DLD1 (cell line): ENCODE results near the gene PTPRN2.

ENCODE experiments used
- in situ Hi-C: cut with HindIII; loops from 2 replicates; pipeline ENCODE4 v1.10.0; 2017; ENCODE audit warnings: low sequenced_read_pairs

Gene PTPRN2

GRCh38 chr7:158035343-158035742 lies 552.3 kb downstream of the PTPRN2 start:
- in situ Hi-C loops, result loop anchor here (25.0 kb wide), 1 partner anchor 327 kb away; no protein-coding TSS in a partner anchor

DNA sequence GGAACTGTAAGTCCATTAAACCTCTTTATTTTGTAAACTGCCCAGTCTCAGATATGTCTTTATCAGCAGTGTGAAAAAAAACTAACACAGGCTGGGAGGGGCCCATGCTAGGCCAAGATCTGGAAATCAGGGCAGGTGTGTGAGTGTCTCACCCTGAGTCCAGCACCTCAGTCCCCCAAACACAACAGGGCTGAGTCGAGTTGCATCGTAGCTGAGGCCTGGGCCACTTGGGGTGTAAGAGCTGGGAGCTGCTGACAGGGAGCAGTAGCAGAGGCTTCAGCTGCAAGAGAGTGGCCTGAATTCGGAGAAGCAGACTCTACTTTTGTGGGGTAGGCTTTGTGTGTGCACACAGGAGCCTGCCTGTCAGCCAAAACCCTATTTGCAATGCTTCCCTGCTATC lies 553.1 kb downstream of the PTPRN2 start:
- in situ Hi-C loops, result loop anchor here (25.0 kb wide), 1 partner anchor 328 kb away; no protein-coding TSS in a partner anchor

DNA sequence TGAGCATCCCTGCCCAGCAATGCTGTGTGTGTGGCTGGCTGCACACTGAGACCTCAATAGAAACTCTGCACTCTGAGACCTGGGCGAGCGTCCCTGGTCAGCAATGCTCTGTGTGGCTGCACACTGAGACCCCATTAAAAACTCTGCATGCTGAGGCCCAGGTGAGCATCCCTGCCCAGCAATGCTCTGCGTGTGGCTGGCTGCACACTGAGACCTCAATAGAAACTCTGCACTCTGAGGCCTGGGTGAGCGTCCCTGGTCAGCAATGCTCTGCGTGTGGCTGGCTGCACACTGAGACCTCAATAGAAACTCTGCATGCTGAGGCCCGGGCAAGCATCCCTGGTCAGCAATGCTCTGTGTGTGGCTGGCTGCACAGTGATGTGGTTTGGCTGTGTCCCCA lies 553.7 kb downstream of the PTPRN2 start:
- in situ Hi-C loops, result loop anchor here (25.0 kb wide), 1 partner anchor 328 kb away; no protein-coding TSS in a partner anchor

DNA sequence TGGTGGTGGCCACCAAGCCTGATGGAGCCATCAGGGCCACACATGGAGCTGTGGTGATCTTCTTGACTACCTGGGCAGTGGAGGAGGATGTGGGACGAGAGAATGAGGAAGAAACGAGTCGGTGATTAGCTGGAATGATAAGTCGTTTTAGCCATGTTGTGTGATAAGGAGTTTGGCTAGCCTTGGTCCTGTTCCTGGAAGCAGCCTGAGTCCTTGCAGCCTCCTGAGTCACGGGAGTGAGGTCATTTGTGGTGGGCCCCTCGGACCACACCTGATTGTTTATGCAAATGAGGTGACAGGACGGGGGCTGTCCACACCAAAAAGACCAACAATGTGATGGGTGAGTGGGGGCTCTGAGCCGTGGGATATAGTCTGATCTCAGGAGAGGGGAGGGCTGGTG lies 554.4 kb downstream of the PTPRN2 start:
- in situ Hi-C loops, result loop anchor here (25.0 kb wide), 1 partner anchor 329 kb away; no protein-coding TSS in a partner anchor

GRCh38 chr7:158032561-158033115 lies 555.0 kb downstream of the PTPRN2 start:
- in situ Hi-C loops, result loop anchor here (25.0 kb wide), 1 partner anchor 330 kb away; no protein-coding TSS in a partner anchor

DNA sequence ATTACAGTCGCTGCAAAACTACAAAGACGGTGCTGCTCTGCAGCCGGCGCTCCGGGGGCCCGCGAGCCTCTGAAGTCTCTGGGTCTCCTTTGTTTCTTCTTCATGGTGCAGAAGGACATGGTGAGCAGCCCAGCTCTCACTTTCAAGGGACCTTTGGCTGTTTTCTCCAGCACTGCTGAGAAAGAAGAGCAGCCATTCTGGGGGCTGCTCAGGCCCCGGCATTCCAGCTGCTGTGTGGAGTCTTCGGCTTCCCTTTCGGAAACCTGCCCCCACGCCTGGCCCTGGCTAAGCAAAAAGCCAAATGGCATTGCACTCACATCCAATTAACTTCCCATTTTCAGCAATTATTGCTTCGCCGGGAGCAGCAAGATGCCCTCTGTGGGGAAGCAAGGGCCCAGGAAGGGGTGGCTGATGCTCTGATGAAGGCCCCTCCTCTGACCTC lies 555.7 kb downstream of the PTPRN2 start:
- in situ Hi-C loops, result loop anchor here (25.0 kb wide), 1 partner anchor 330 kb away; no protein-coding TSS in a partner anchor

- in situ Hi-C loops, result loop anchor here (25.0 kb wide), 1 partner anchor 332 kb away; no protein-coding TSS in a partner anchor
Observed at GRCh38 chr7:158030566-158030965, 557.1 kb downstream of the PTPRN2 start.

DNA sequence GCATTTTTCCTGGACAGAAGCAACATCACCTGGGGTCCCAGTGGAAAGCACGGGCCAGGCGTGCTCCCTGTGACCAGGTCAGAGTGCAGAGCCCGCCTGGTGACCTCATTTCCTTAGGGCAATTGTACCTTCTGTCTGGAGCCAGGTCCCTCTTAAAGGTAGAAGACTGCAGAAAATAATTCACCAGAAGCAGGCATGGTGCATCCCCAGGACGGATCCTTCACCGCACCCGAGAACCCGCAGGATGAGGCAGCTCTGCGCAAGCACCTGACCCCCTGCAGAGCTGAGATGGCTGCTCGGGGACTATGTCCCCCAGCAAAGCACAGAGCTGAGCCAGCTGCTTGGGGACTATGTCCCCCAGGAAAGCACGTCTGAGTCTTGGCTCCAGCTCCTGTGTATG lies 557.6 kb downstream of the PTPRN2 start:
- in situ Hi-C loops, result loop anchor here (25.0 kb wide), 1 partner anchor 332 kb away; no protein-coding TSS in a partner anchor

DNA sequence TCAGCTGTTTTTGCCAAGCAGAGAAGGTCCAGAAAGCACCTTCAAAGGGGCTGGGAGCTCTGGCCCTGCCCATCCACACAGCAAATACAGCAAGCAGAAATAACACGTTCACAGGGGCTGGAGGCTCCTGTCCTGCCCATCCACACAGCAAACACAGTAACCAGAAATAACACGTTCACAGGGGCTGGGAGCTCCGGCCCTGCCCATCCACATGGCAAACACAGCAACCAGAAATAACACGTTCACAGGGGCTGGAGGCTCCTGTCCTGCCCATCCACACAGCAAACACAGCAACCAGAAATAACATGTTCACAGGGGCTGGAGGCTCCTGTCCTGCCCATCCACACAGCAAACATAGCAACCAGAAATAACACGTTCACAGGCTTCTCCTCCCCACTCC lies 558.1 kb downstream of the PTPRN2 start:
- in situ Hi-C loops, result loop anchor here (25.0 kb wide), 1 partner anchor 333 kb away; no protein-coding TSS in a partner anchor

DNA sequence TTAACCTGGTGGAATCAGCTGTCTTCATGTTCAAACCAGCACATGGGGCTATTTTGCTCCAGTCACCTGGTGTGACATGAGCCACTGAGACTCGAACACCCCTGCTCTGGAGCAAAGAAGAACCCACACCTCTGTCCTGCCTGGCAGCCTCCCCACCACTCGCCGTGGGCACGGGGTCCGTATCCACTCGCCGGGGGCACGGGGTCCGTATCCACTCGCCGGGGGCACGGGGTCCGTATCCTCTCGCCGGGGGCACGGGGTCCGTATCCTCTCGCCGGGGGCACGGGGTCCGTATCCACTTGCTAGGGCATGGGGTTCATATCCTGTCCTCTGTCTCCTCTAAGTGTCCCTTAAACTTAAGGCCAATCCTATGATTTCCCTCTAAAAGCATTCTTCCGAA lies 558.7 kb downstream of the PTPRN2 start:
- in situ Hi-C loops, result loop anchor here (25.0 kb wide), 1 partner anchor 333 kb away; no protein-coding TSS in a partner anchor

- in situ Hi-C loops, result loop anchor here (25.0 kb wide), 1 partner anchor 334 kb away; no protein-coding TSS in a partner anchor
Observed at GRCh38 chr7:158028290-158028941, 559.2 kb downstream of the PTPRN2 start.

- in situ Hi-C loops, result loop anchor here (25.0 kb wide), 1 partner anchor 335 kb away; no protein-coding TSS in a partner anchor
Observed at GRCh38 chr7:158027646-158028045, 560.0 kb downstream of the PTPRN2 start.

DNA sequence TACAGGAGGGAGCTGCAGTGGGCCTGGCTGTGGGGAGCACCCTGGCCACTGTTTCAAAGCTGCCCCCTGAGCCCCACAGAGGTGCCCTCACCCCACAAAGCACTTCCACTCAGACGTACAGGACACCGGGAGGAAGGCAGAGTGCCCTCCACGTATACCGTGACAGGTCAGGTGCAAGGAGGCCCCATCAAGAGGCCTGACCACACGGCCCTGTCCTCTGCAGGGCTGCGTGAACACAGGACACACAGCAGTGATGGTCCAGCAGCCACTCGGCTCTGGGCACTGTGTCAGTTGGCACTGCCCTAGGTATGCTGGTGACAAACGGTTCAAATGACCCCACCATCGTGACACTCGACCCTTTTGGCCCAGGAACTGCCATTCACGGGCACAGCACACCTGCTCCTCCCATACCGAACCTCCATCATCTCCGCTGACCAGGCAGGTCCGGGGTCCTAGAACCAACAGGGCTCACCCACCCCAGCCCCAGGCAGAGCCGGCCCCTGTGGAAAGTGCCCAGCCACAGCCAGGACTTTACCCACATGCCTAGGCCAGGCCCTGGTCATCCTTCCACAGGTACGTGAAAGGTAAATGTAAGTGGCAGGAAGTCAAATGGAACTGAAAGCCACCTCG lies 560.9 kb downstream of the PTPRN2 start:
- in situ Hi-C loops, result loop anchor here (25.0 kb wide), 1 partner anchor 336 kb away; no protein-coding TSS in a partner anchor

DNA sequence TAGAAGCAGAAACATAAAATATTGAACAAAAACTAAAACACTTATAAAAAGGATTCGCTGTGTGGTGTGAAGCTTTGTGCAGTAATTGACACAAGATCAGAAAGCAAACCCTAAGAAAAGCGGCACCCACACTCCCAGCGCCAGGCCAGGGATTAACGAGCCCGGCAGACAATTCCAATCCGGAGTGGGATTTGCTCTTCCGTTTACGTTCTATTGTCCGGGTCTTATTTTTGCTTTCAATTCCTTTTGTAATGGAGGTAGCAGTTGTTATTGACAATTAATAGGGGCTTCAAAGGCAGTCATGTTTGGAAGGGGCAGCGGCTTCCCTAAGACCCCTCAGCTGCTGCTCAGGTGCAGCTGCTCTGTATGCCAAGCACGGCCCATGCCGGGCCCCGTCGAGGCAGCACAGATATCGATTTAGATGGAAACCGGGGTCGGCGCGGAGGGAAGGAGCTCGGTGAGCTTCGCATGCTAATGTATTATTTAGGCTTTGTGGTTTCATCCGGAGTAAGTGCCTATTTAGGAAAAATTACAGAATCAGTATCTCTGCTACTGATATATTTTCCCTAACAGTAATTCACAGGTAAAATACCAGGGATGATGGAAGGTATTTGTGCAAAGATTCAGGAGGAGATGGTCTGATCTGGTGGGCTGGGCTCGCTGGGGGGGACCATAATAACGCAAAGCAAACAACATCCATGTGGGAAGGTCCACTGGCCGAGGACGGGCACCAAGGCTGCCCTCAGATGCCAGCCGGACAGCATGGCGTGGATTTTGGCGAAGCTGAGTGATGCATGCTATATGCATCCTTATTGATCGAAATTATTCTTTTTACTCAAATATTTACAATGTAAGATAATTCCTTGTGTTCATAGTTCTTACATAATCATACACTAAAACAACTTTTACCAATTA lies 561.7 kb downstream of the PTPRN2 start:
- in situ Hi-C loops, result loop anchor here (25.0 kb wide), 1 partner anchor 336 kb away; no protein-coding TSS in a partner anchor

- in situ Hi-C loops, result loop anchor here (25.0 kb wide), 1 partner anchor 337 kb away; no protein-coding TSS in a partner anchor
Observed at GRCh38 chr7:158024881-158025280, 562.7 kb downstream of the PTPRN2 start.

- in situ Hi-C loops, result no loop called here
Observed at GRCh38 chr7:158024351-158024715, 563.3 kb downstream of the PTPRN2 start.

GRCh38 chr7:158023681-158024350 lies 563.8 kb downstream of the PTPRN2 start:
- in situ Hi-C loops, result no loop called here

DNA sequence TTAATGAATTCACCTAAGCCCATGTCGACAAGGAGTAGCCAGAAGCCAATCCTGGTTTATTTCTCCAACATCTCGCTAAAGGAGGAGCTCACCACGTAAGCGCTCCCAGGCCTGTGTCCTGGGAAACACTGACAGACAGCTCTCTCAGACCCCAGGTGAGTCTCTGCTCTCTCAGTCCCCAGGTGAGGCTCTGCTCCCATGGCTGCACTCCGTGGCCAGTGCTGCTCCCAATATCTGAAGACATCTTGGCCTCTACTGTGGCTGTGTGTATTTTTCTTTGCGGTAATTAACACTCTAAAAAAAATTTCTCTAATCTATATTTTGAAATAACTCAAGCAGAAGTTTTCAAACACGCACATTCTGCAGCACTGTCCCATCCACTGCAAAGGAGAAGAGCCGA lies 564.5 kb downstream of the PTPRN2 start:
- in situ Hi-C loops, result no loop called here

DNA sequence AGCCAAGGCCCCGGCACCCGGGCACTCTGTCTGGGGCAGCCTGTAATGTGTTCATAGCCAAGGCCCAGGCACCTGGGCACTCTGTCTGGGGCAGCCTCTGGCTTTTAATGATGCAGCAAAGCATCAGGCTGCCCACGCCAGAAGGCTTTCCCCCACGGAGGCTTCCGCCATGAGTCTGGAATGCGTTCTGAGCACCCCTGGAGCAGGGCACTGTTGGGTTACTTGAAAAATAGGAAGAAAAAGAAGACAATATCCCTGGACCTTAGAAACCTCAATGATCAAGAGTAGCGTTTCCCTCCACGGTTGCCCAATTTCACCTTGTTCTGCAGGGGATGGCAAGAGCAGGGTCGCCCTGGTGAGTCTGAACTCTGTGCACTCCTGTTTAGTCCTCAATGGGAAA lies 565.0 kb downstream of the PTPRN2 start:
- in situ Hi-C loops, result no loop called here

DNA sequence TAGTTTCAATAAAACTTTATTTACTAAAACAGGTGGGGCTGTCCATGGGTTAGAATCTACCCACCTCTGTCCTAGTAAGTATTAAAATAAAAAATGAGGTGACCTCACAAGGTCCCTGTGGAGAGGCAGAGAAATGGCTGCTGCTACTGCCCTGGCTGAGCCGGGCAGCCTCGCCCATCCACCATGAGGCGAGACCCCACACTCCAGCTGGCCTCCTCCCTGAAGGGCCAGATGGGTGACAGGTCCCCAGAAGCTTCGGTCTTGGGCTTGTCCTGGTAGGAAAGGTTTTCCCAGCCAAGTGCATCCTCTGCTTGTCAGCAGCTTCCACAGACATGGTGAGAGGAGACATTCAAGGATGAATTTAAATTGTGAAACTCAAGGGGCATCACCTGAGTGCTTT lies 565.8 kb downstream of the PTPRN2 start:
- in situ Hi-C loops, result no loop called here
